GM23338 (cell line): ENCODE results near the gene GALNT5. TPM values are rescaled to one million over a fixed set of nuclear protein-coding genes. Genes with fewer than 3 reads are reported as not detected.

Experiments used
- ATAC-seq: fragments of 200-7000 bp; cut with Tn5 transposase; 3 replicates; pipeline ENCODE4 v1.9.1; 2020
- DNase-seq: peaks from one replicate; pipeline ENCODE4 v3.0.0-alpha.2; 2015; ENCODE audit warnings: low spot score
- H2AFZ ChIP-seq: fragments of 200-600 bp; sonication (generic); 2 replicates; pipeline ENCODE4 v1.8.0; 2016; ENCODE audit warnings: antibody characterized with exemption, mild to moderate bottlenecking, moderate library complexity
- H3F3A ChIP-seq: fragments of 200-600 bp; sonication (generic); replicated peaks from 2 replicates; pipeline ENCODE4 v1.8.0; 2017; ENCODE audit warnings: antibody characterized with exemption, mixed run types, low read depth
- H3K27ac ChIP-seq: fragments of 200-600 bp; sonication (generic); 2 replicates; pipeline ENCODE4 v1.6.1; 2016; ENCODE audit warnings: low read depth
- H3K27me3 ChIP-seq: fragments of 200-600 bp; sonication (generic); 2 replicates; pipeline ENCODE4 v1.8.0; 2016; ENCODE audit warnings: mild to moderate bottlenecking, mixed run types, moderate library complexity; ENCODE audit not compliant: insufficient read depth
- H3K36me3 ChIP-seq: fragments of 200-600 bp; sonication (generic); 2 replicates; pipeline ENCODE4 v1.8.0; 2016; ENCODE audit warnings: mild to moderate bottlenecking; ENCODE audit not compliant: insufficient read depth
- H3K4me1 ChIP-seq: fragments of 200-600 bp; sonication (generic); 2 replicates; pipeline ENCODE4 v1.8.0; 2016; ENCODE audit warnings: mild to moderate bottlenecking, moderate library complexity; ENCODE audit not compliant: insufficient read depth
- H3K4me2 ChIP-seq: fragments of 200-600 bp; sonication (generic); 2 replicates; pipeline ENCODE4 v1.7.1; 2017; ENCODE audit warnings: mixed run types
- H3K4me3 ChIP-seq: fragments of 200-600 bp; sonication (generic); 2 replicates; pipeline ENCODE4 v1.6.1; 2016; ENCODE audit warnings: mixed run types
- H3K79me2 ChIP-seq: fragments of 200-600 bp; sonication (generic); replicated peaks from 2 replicates; pipeline ENCODE4 v1.8.0; 2017; ENCODE audit warnings: mild to moderate bottlenecking; ENCODE audit not compliant: insufficient read depth
- H3K9me2 ChIP-seq: fragments of 200-600 bp; sonication (generic); 2 replicates; pipeline ENCODE4 v1.8.0; 2017; ENCODE audit not compliant: insufficient read depth
- H4K20me1 ChIP-seq: fragments of 200-600 bp; sonication (generic); replicated peaks from 2 replicates; pipeline ENCODE4 v1.8.0; 2017; ENCODE audit warnings: mild to moderate bottlenecking; ENCODE audit not compliant: insufficient read depth
- H3K27ac Mint-ChIP-seq: 2 replicates; pipeline ENCODE4 v1.8.0; 2020; ENCODE audit warnings: inconsistent platforms, mild to moderate bottlenecking, moderate library complexity, mixed read lengths
- H3K27me3 Mint-ChIP-seq: 3 replicates; pipeline ENCODE4 v1.8.0; 2022; ENCODE audit warnings: low read depth, mild to moderate bottlenecking, moderate library complexity, mixed read lengths, inconsistent platforms; ENCODE audit not compliant: insufficient read depth, poor library complexity
- H3K36me3 Mint-ChIP-seq: 3 replicates; pipeline ENCODE4 v1.8.0; 2021; ENCODE audit warnings: low read depth, mild to moderate bottlenecking, inconsistent platforms, moderate library complexity, mixed read lengths
- H3K4me1 Mint-ChIP-seq: 3 replicates; pipeline ENCODE4 v1.8.0; 2020; ENCODE audit warnings: mild to moderate bottlenecking, inconsistent platforms, mixed read lengths
- H3K4me3 Mint-ChIP-seq: 3 replicates; pipeline ENCODE4 v1.8.0; 2021; ENCODE audit warnings: moderate library complexity, mild to moderate bottlenecking, inconsistent platforms, mixed read lengths
- H3K9me3 Mint-ChIP-seq: 3 replicates; pipeline ENCODE4 v1.8.0; 2020; ENCODE audit warnings: moderate library complexity, mild to moderate bottlenecking, inconsistent platforms, mixed read lengths
- CREB1 ChIP-seq: fragments of 250-450 bp; sonication (Bioruptor Pico); IDR thresholded peaks from 2 replicates; pipeline ENCODE4 v1.5.0; 2020; ENCODE audit warnings: low read depth, mild to moderate bottlenecking, moderate library complexity
- EZH2 ChIP-seq: fragments of 200-600 bp; sonication (generic); IDR thresholded peaks from one replicate; pipeline ENCODE4 v1.8.0; 2017; ENCODE audit warnings: antibody characterized with exemption, mild to moderate bottlenecking, low read depth; ENCODE audit not compliant: unreplicated experiment
- JUNB ChIP-seq: IDR thresholded peaks from one replicate; pipeline ENCODE4 v1.6.1; 2016; ENCODE audit warnings: antibody characterized with exemption; ENCODE audit not compliant: unreplicated experiment
- POLR2AphosphoS5 ChIP-seq: IDR thresholded peaks from 2 replicates; pipeline ENCODE4 v1.6.1; 2016; ENCODE audit warnings: antibody characterized with exemption, low read depth
- STAT1 ChIP-seq: IDR thresholded peaks from one replicate; pipeline ENCODE4 v1.6.1; 2016; ENCODE audit warnings: antibody characterized with exemption; ENCODE audit not compliant: unreplicated experiment
- ZNF114 ChIP-seq: fragments of 250-450 bp; sonication (Bioruptor Pico); IDR thresholded peaks from 2 replicates; pipeline ENCODE4 v1.5.0; 2020; ENCODE audit warnings: mild to moderate bottlenecking, moderate library complexity
- ZNF331 ChIP-seq: fragments of 250-450 bp; sonication (Bioruptor Pico); IDR thresholded peaks from 2 replicates; pipeline ENCODE4 v1.5.0; 2020; ENCODE audit warnings: low read depth, mild to moderate bottlenecking, moderate library complexity
- polyA plus RNA-seq: library from polyadenylated mRNA; unstranded; fragments of >200 nt; fragmentation: Nextera tagmentation; extraction: Ambion mirVana; gene quantifications from 2 replicates; pipeline ENCODE4 v1.2.1, GENCODE V29; 2016
- total RNA-seq: library from RNA; depleted of rRNA; stranded (reverse); fragments of >200 nt; shearing (Covaris generic); gene quantifications from 2 replicates; pipeline ENCODE4 v1.2.3, GENCODE V29; 2014
- TF ChIP-seq, protein P1 (sequence below): fragments of 250-450 bp; sonication (Bioruptor Pico); IDR thresholded peaks from 2 replicates; pipeline ENCODE4 v1.5.0; 2020; ENCODE audit warnings: mild to moderate bottlenecking, moderate library complexity
- TF ChIP-seq, protein P2 (sequence below): IDR thresholded peaks from 2 replicates; pipeline ENCODE4 v1.6.1; 2016; ENCODE audit warnings: antibody characterized with exemption
- TF ChIP-seq, protein P3 (sequence below): IDR thresholded peaks from one replicate; pipeline ENCODE4 v1.6.1; 2018; ENCODE audit warnings: antibody characterized with exemption; ENCODE audit not compliant: unreplicated experiment

GALNT5 gene
- total and polyA plus RNA-seq, 2 experiments from 2014 or later: 0.05 to 0.14 TPM

DNA sequence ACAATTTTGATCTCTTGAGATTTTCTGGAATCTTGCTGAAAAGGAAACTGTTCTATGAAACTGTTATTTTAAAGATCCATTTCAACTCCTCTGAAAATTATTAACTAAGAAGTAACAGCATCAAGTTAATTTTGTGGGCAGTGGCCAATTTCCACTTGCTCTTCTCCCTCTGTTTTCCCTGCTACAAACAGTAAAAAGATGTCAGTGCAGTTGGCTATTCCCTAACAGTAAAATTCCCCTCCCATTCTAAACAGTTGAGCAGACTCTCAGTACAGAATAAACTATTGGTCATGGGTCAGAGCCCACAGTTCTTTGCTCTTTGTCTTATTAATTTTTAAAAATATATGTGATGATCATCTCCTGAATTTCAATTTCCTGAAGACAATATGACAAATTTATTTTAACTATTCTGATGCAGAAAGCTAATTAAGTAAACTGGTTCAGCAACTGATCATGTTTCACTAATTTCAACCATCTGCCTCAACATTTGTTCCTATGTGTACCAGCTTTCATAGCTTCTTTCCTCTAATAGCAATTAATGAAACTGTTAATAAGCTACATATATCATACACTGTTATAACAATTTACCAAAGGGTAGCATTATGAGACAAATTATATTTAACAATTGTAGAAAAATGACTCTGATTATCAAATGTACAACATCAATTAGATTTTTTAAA, 41.1 kb upstream of the GALNT5 start:
- Mint-ChIP-seq H3K27ac (no peak overlapping the region), H3K36me3 (no peaks in the 10 kb centered on the region), H3K27me3 (no peaks in the 10 kb centered on the region), H3K9me3 (no peaks in the 10 kb centered on the region), H3K4me3 (no peak overlapping the region), H3K4me1 (no peaks in the 10 kb centered on the region)
- H3K4me3 ChIP-seq: no peak overlapping the region
- H2AFZ ChIP-seq: no peak overlapping the region
- H4K20me1 ChIP-seq: no peaks in the 10 kb centered on the region
- no peak overlapping the region for H3K4me2 ChIP-seq
- H3K79me2 ChIP-seq: no peaks in the 10 kb centered on the region
- ATAC-seq (no peak), DNase-seq (no peak)
- no peak overlapping the region for H3K27ac ChIP-seq
- no peaks in the 10 kb centered on the region for H3K4me1 ChIP-seq
- no peaks in the 10 kb centered on the region for H3K36me3 ChIP-seq
- TF ChIP-seq, protein P1, sequence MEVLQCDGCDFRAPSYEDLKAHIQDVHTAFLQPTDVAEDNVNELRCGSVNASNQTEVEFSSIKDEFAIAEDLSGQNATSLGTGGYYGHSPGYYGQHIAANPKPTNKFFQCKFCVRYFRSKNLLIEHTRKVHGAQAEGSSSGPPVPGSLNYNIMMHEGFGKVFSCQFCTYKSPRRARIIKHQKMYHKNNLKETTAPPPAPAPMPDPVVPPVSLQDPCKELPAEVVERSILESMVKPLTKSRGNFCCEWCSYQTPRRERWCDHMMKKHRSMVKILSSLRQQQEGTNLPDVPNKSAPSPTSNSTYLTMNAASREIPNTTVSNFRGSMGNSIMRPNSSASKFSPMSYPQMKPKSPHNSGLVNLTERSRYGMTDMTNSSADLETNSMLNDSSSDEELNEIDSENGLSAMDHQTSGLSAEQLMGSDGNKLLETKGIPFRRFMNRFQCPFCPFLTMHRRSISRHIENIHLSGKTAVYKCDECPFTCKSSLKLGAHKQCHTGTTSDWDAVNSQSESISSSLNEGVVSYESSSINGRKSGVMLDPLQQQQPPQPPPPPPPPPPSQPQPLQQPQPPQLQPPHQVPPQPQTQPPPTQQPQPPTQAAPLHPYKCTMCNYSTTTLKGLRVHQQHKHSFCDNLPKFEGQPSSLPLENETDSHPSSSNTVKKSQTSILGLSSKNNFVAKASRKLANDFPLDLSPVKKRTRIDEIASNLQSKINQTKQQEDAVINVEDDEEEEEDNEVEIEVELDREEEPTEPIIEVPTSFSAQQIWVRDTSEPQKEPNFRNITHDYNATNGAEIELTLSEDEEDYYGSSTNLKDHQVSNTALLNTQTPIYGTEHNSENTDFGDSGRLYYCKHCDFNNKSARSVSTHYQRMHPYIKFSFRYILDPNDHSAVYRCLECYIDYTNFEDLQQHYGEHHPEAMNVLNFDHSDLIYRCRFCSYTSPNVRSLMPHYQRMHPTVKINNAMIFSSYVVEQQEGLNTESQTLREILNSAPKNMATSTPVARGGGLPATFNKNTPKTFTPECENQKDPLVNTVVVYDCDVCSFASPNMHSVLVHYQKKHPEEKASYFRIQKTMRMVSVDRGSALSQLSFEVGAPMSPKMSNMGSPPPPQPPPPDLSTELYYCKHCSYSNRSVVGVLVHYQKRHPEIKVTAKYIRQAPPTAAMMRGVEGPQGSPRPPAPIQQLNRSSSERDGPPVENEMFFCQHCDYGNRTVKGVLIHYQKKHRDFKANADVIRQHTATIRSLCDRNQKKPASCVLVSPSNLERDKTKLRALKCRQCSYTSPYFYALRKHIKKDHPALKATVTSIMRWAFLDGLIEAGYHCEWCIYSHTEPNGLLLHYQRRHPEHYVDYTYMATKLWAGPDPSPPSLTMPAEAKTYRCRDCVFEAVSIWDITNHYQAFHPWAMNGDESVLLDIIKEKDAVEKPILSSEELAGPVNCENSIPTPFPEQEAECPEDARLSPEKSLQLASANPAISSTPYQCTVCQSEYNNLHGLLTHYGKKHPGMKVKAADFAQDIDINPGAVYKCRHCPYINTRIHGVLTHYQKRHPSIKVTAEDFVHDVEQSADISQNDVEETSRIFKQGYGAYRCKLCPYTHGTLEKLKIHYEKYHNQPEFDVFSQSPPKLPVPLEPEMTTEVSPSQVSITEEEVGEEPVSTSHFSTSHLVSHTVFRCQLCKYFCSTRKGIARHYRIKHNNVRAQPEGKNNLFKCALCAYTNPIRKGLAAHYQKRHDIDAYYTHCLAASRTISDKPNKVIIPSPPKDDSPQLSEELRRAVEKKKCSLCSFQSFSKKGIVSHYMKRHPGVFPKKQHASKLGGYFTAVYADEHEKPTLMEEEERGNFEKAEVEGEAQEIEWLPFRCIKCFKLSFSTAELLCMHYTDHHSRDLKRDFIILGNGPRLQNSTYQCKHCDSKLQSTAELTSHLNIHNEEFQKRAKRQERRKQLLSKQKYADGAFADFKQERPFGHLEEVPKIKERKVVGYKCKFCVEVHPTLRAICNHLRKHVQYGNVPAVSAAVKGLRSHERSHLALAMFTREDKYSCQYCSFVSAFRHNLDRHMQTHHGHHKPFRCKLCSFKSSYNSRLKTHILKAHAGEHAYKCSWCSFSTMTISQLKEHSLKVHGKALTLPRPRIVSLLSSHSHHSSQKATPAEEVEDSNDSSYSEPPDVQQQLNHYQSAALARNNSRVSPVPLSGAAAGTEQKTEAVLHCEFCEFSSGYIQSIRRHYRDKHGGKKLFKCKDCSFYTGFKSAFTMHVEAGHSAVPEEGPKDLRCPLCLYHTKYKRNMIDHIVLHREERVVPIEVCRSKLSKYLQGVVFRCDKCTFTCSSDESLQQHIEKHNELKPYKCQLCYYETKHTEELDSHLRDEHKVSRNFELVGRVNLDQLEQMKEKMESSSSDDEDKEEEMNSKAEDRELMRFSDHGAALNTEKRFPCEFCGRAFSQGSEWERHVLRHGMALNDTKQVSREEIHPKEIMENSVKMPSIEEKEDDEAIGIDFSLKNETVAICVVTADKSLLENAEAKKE (CRISPR knock-in tag): no peak
- TF ChIP-seq CREB1: no peak
- TF ChIP-seq, protein P2, sequence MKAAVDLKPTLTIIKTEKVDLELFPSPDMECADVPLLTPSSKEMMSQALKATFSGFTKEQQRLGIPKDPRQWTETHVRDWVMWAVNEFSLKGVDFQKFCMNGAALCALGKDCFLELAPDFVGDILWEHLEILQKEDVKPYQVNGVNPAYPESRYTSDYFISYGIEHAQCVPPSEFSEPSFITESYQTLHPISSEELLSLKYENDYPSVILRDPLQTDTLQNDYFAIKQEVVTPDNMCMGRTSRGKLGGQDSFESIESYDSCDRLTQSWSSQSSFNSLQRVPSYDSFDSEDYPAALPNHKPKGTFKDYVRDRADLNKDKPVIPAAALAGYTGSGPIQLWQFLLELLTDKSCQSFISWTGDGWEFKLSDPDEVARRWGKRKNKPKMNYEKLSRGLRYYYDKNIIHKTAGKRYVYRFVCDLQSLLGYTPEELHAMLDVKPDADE: no peak
- no peaks in the 10 kb centered on the region for H3K9me2 ChIP-seq
- H3K27me3 ChIP-seq: no peaks in the 10 kb centered on the region
- no peaks in the 10 kb centered on the region for H3F3A ChIP-seq

DNA sequence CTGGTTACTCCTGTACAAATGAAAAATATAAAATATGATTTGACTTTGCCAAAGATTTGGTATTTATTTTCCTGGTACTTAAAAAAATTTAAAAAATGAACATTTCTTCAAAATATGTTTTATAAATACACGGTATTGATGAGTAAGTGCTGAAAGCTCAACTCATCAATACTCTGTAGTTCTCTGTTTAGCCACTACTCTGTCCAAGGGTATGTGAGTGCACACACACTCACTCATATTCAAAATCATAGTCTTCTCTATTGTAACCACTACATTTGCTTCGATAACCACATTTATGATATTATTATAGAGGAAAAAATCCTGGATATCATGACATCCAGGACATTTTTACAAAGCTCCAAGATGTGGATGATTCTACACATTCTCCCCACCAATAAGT, 40.1 kb upstream of the GALNT5 start:
- no peaks in the 10 kb centered on the region for H3K9me3 Mint-ChIP-seq
- Histone ChIP-seq H3F3A (no peaks in the 10 kb centered on the region), H3K9me2 (0 out of 2 replicates have a peak, but pooled peaks cover 3% of the 10 kb centered on the region), H3K4me1 (no peaks in the 10 kb centered on the region), H4K20me1 (no peaks in the 10 kb centered on the region), H3K4me3 (no peak overlapping the region), H3K36me3 (no peaks in the 10 kb centered on the region), H2AFZ (no peak overlapping the region), H3K27me3 (no peaks in the 10 kb centered on the region), H3K27ac (no peak overlapping the region), H3K4me2 (no peak overlapping the region), H3K79me2 (no peaks in the 10 kb centered on the region)
- H3K27ac Mint-ChIP-seq: no peak overlapping the region
- ATAC-seq (no peak), DNase-seq (no peak)
- H3K27me3 Mint-ChIP-seq: no peaks in the 10 kb centered on the region
- H3K36me3 Mint-ChIP-seq: no peaks in the 10 kb centered on the region
- H3K4me1 Mint-ChIP-seq: no peaks in the 10 kb centered on the region
- no peak overlapping the region for H3K4me3 Mint-ChIP-seq
- TF ChIP-seq, protein P3, sequence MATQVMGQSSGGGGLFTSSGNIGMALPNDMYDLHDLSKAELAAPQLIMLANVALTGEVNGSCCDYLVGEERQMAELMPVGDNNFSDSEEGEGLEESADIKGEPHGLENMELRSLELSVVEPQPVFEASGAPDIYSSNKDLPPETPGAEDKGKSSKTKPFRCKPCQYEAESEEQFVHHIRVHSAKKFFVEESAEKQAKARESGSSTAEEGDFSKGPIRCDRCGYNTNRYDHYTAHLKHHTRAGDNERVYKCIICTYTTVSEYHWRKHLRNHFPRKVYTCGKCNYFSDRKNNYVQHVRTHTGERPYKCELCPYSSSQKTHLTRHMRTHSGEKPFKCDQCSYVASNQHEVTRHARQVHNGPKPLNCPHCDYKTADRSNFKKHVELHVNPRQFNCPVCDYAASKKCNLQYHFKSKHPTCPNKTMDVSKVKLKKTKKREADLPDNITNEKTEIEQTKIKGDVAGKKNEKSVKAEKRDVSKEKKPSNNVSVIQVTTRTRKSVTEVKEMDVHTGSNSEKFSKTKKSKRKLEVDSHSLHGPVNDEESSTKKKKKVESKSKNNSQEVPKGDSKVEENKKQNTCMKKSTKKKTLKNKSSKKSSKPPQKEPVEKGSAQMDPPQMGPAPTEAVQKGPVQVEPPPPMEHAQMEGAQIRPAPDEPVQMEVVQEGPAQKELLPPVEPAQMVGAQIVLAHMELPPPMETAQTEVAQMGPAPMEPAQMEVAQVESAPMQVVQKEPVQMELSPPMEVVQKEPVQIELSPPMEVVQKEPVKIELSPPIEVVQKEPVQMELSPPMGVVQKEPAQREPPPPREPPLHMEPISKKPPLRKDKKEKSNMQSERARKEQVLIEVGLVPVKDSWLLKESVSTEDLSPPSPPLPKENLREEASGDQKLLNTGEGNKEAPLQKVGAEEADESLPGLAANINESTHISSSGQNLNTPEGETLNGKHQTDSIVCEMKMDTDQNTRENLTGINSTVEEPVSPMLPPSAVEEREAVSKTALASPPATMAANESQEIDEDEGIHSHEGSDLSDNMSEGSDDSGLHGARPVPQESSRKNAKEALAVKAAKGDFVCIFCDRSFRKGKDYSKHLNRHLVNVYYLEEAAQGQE: no peak
- TF ChIP-seq POLR2AphosphoS5: no peak
- TF ChIP-seq, protein P2: no peak
- TF ChIP-seq STAT1: no peak
- no peak for TF ChIP-seq JUNB
- TF ChIP-seq ZNF114: no peak
- no peak for TF ChIP-seq EZH2
- no peak for TF ChIP-seq ZNF331 (CRISPR knock-in tag)
